Neural cell (in vitro differentiated cells): ENCODE measurements around the gene SERINC5. TPM values are rescaled to one million over a fixed set of nuclear protein-coding genes. Genes with fewer than 3 reads are reported as not detected.

ENCODE experiments used
- H2AFZ ChIP-seq: fragments of 200-600, 300-800 bp; sonication (generic), shearing (Covaris generic); 2 replicates; pipeline ENCODE4 v1.6.0; 2014; ENCODE audit warnings: low read depth, mild to moderate bottlenecking, antibody characterized with exemption, low read length, moderate library complexity
- H3F3A ChIP-seq: fragments of 200-600 bp; shearing (Covaris generic); 2 replicates; pipeline ENCODE4 v1.6.1; 2016; ENCODE audit warnings: mild to moderate bottlenecking, moderate library complexity, mixed read lengths, antibody characterized with exemption, low read length; ENCODE audit not compliant: insufficient read depth, poor library complexity, severe bottlenecking
- H3K27ac ChIP-seq: fragments of 200-600, 300-800 bp; sonication (generic), shearing (Covaris generic); 2 replicates; pipeline ENCODE4 v1.5.1; 2014; ENCODE audit warnings: mild to moderate bottlenecking, low read length, moderate library complexity
- H3K27me3 ChIP-seq: fragments of 300-800, 200-600 bp; sonication (generic), shearing (Covaris generic); 2 replicates; pipeline ENCODE4 v1.6.0; 2014; ENCODE audit warnings: mild to moderate bottlenecking, low read depth, low read length, moderate library complexity; ENCODE audit not compliant: insufficient read depth
- H3K36me3 ChIP-seq: fragments of 300-800, 200-600 bp; sonication (generic), shearing (Covaris generic); 2 replicates; pipeline ENCODE4 v1.5.1; 2014; ENCODE audit warnings: mild to moderate bottlenecking, antibody characterized with exemption, low read length, moderate library complexity; ENCODE audit not compliant: insufficient read depth
- H3K4me2 ChIP-seq: fragments of 300-800, 200-600 bp; sonication (generic), shearing (Covaris generic); 2 replicates; pipeline ENCODE4 v1.6.0; 2014; ENCODE audit warnings: mild to moderate bottlenecking, low read length
- H3K4me3 ChIP-seq: fragments of 300-800, 200-600 bp; sonication (generic), shearing (Covaris generic); 2 replicates; pipeline ENCODE4 v1.5.1; 2014; ENCODE audit warnings: mild to moderate bottlenecking, low read length, moderate library complexity
- H3K79me2 ChIP-seq: fragments of 200-600 bp; shearing (Covaris generic); replicated peaks from 2 replicates; pipeline ENCODE4 v1.6.0; 2014; ENCODE audit warnings: mild to moderate bottlenecking, low read length, moderate library complexity; ENCODE audit not compliant: insufficient read depth
- H3K9ac ChIP-seq: fragments of 300-800, 200-600 bp; sonication (generic), shearing (Covaris generic); 2 replicates; pipeline ENCODE4 v1.6.1; 2016; ENCODE audit warnings: mild to moderate bottlenecking, low read length, mixed read lengths
- H3K9me2 ChIP-seq: fragments of 200-600 bp; shearing (Covaris generic); 2 replicates; pipeline ENCODE4 v1.6.1; 2016; ENCODE audit warnings: mild to moderate bottlenecking, low read length, mixed read lengths; ENCODE audit not compliant: insufficient read depth
- H3K9me3 ChIP-seq: fragments of 200-600, 300-800 bp; sonication (generic), shearing (Covaris generic); 2 replicates; pipeline ENCODE4 v1.6.1; 2016; ENCODE audit warnings: mild to moderate bottlenecking, mixed run types, low read length, moderate library complexity, mixed read lengths
- H4K20me1 ChIP-seq: fragments of 200-600 bp; shearing (Covaris generic); 2 replicates; pipeline ENCODE4 v1.6.1; 2016; ENCODE audit warnings: mild to moderate bottlenecking, mixed run types; ENCODE audit not compliant: insufficient read depth
- CTCF ChIP-seq: fragments of 450-650 bp; IDR thresholded peaks from 2 replicates; pipeline ENCODE4 v1.5.1; 2014; ENCODE audit warnings: antibody characterized with exemption, mild to moderate bottlenecking, moderate library complexity; ENCODE audit not compliant: poor library complexity, severe bottlenecking
- EP300 ChIP-seq: fragments of 450-650 bp; conservative IDR thresholded peaks from 2 replicates; pipeline ENCODE4 v1.6.1; 2014; ENCODE audit warnings: antibody characterized with exemption, mild to moderate bottlenecking, moderate library complexity; ENCODE audit not compliant: poor library complexity, severe bottlenecking
- EZH2 ChIP-seq: fragments of 200-600, 300-800 bp; shearing (Covaris generic), sonication (generic); IDR thresholded peaks from 2 replicates; pipeline ENCODE4 v1.6.1; 2014; ENCODE audit warnings: antibody characterized with exemption, low read length, borderline replicate concordance, mild to moderate bottlenecking; ENCODE audit not compliant: insufficient read depth, poor library complexity, severe bottlenecking
- MXI1 ChIP-seq: fragments of 450-650 bp; conservative IDR thresholded peaks from 2 replicates; pipeline ENCODE4 v1.6.1; 2014; ENCODE audit warnings: antibody characterized with exemption, mild to moderate bottlenecking; ENCODE audit not compliant: poor library complexity, severe bottlenecking
- POLR2AphosphoS5 ChIP-seq: IDR thresholded peaks from 2 replicates; pipeline ENCODE4 v1.6.1; 2012
- RAD21 ChIP-seq: fragments of 450-650 bp; conservative IDR thresholded peaks from 2 replicates; pipeline ENCODE4 v1.6.1; 2014; ENCODE audit warnings: antibody characterized with exemption, mild to moderate bottlenecking, moderate library complexity
- REST ChIP-seq: IDR thresholded peaks from 2 replicates; pipeline ENCODE4 v1.6.1; 2012; ENCODE audit warnings: borderline replicate concordance
- SMC3 ChIP-seq: fragments of 450-650 bp; conservative IDR thresholded peaks from 2 replicates; pipeline ENCODE4 v1.6.1; 2014; ENCODE audit warnings: antibody characterized with exemption, mild to moderate bottlenecking, moderate library complexity; ENCODE audit not compliant: poor library complexity
- TAF1 ChIP-seq: IDR thresholded peaks from 2 replicates; pipeline ENCODE4 v1.6.1; 2012; ENCODE audit warnings: low read depth
- polyA plus RNA-seq: library from polyadenylated mRNA; depleted of rRNA; stranded (reverse); fragments of >200 nt; gene quantifications from 2 replicates; pipeline ENCODE4 v1.2.3, GENCODE V29; 2014

SERINC5 gene
- polyA plus RNA-seq, 1 donor from 2014 or later: 5.8 TPM

- Histone ChIP-seq H3K4me2 (no peak overlapping the region), H3K79me2 (no peaks in the 10 kb centered on the region), H3K9ac (no peak overlapping the region), H3F3A (no peaks in the 10 kb centered on the region), H3K27ac (no peak overlapping the region), H2AFZ (no peak overlapping the region), H3K9me3 (no peaks in the 10 kb centered on the region), H3K27me3 (no peaks in the 10 kb centered on the region), H3K9me2 (no peaks in the 10 kb centered on the region), H3K4me3 (no peak overlapping the region), H3K36me3 (no peaks in the 10 kb centered on the region), H4K20me1 (no peaks in the 10 kb centered on the region)
- TF ChIP-seq EZH2: no peak
- TF ChIP-seq MXI1: no peak
- TF ChIP-seq TAF1: no peak
- TF ChIP-seq SMC3: no peak
- TF ChIP-seq REST: no peak
- TF ChIP-seq CTCF: no peak
- no peak for TF ChIP-seq EP300
- TF ChIP-seq RAD21: no peak
- no peak for TF ChIP-seq POLR2AphosphoS5
Observed at GRCh38 chr5:80284720-80285119, 28.9 kb upstream of the SERINC5 start.

- no peak overlapping the region for H3K4me3 ChIP-seq
- no peaks in the 10 kb centered on the region for H3K9me2 ChIP-seq
- no peaks in the 10 kb centered on the region for H4K20me1 ChIP-seq
- TF ChIP-seq SMC3 (no peak), MXI1 (no peak), REST (no peak), CTCF (no peak), RAD21 (no peak), TAF1 (no peak), EP300 (no peak), POLR2AphosphoS5 (no peak), EZH2 (no peak)
- H3K27me3 ChIP-seq: no peaks in the 10 kb centered on the region
- H3K79me2 ChIP-seq: no peaks in the 10 kb centered on the region
- H3K9ac ChIP-seq: no peak overlapping the region
- H3F3A ChIP-seq: no peaks in the 10 kb centered on the region
- no peaks in the 10 kb centered on the region for H3K9me3 ChIP-seq
- no peaks in the 10 kb centered on the region for H3K36me3 ChIP-seq
- H3K4me2 ChIP-seq: no peak overlapping the region
- no peak overlapping the region for H2AFZ ChIP-seq
- no peak overlapping the region for H3K27ac ChIP-seq
Observed at GRCh38 chr5:80283360-80283759, 27.5 kb upstream of the SERINC5 start.
